ENCODE data around the gene CERS2. TPM values are rescaled to one million over a fixed set of nuclear protein-coding genes. Genes with fewer than 3 reads are reported as not detected.

Gene CERS2
- 150 and 225 TPM in 2 replicates for polyA plus RNA-seq (2012; rRNA removed)
- 143 and 201 TPM in 2 replicates for polyA plus RNA-seq (2012; cell fraction: cytosol; rRNA removed)
- 99.8 and 170 TPM in 2 replicates for polyA plus RNA-seq (2012; cell fraction: nucleus; rRNA removed)

- H3K9me2 ChIP-seq, result no peaks in the 10 kb centered on the region
- H3K36me3 ChIP-seq (replicated peaks in 1 of 2; ENCODE audit: control insufficient read depth in 1 of 2, insufficient read depth in 2 of 2, low read length in 1 of 2), result no peaks in the 10 kb centered on the region
- H3K27ac ChIP-seq (ENCODE audit: low read depth in 2 of 2, low read length in 1 of 2), result peak within 1 kb of the TSS; percentile 62 to 85
- DNase-seq, result peak; percentile 95
- H3F3A ChIP-seq (replicated peaks; ENCODE audit: insufficient read depth), result peaks cover 22% of the 10 kb centered on the region
- H4K20me1 ChIP-seq (ENCODE audit: insufficient read depth), result peaks cover 38% of the 10 kb centered on the region
- H3K9me3 ChIP-seq, result no peaks in the 10 kb centered on the region
- peak within 1 kb of the TSS; percentile 37 for H2AFZ ChIP-seq (ENCODE audit: low read depth)
- WGBS (ENCODE audit: low lambda C conversion rate), result 19% methylated on average over 29 of the region's 106 CpGs
- H3K4me2 ChIP-seq, result peak within 1 kb of the TSS; percentile 89
- CTCF ChIA-PET, result interaction anchor here (0.7 to 17.0 kb wide), 4 partner anchors 16 to 414 kb away, joined by 3 to 371 read pairs (median 4); partner anchors contain the start of genes C1orf56 and MINDY1
- H3K4me1 ChIP-seq (ENCODE audit: control insufficient read depth in 1 of 2, insufficient read depth in 2 of 2, low read depth in 1 of 2, low read length in 1 of 2), result peaks cover 43 to 49% of the 10 kb centered on the region in 2 experiments
- peak within 1 kb of the TSS; percentile 92 for H3K9ac ChIP-seq
- TF ChIP-seq IRF3 (IDR thresholded peaks at IDR 0.05; ENCODE audit: low read depth, low read length) (no peak), ELF1 (IDR thresholded peaks at IDR 0.05) (no peak), TAF1 (IDR thresholded peaks at IDR 0.05; ENCODE audit: borderline replicate concordance, low read depth, low read length) (peak; percentile 45; the same call in 1 of the 2 replicates), TCF12 (IDR thresholded peaks at IDR 0.05) (no peak), EP300 (IDR thresholded peaks at IDR 0.05; ENCODE audit: borderline replicate concordance in 1 of 2, low read depth in 1 of 2, low read length in 1 of 2) (no peak), RFX5 (IDR thresholded peaks at IDR 0.05; ENCODE audit: low read length) (no peak), REST (IDR thresholded peaks at IDR 0.05; ENCODE audit: low read depth, low read length) (0 out of 2 replicates have a peak, but pooled peaks have one; percentile 31), USF2 (IDR thresholded peaks at IDR 0.05; ENCODE audit: borderline replicate concordance, low read depth, low read length) (no peak), POLR2AphosphoS5 (IDR thresholded peaks at IDR 0.05; ENCODE audit: low read depth, low read length) (0 out of 2 replicates have a peak, but pooled peaks have one; percentile 26), SIN3A (IDR thresholded peaks at IDR 0.05; ENCODE audit: borderline replicate concordance, low read depth, low read length) (peak; percentile 59; the same call in 1 of the 2 replicates)
- POLR2A ChIA-PET, result interaction anchor here (0.6 to 2.5 kb wide), 4 partner anchors 10 to 395 kb away, joined by 3 to 10 read pairs (median 4); partner anchors contain the start of genes MCL1 and MINDY1
- H3K27me3 ChIP-seq (ENCODE audit: insufficient read depth), result no peaks in the 10 kb centered on the region
- H3K4me3 ChIP-seq (ENCODE audit: low read depth in 2 of 2, low read length in 1 of 2), result peak within 1 kb of the TSS; percentile 72 to 79
- peaks cover 52% of the 10 kb centered on the region for H3K79me2 ChIP-seq (ENCODE audit: insufficient read depth)
Measured at GRCh38 chr1:150974580-150975478, at the start of gene CERS2. TSS of gene CERS2 (minus strand) at chr1:150974835. CDS start at chr1:150969090, 5,745 bp downstream.
